ENCODE results near the gene ANKRD12. TPM values are rescaled to one million over a fixed set of nuclear protein-coding genes. Genes with fewer than 3 reads are reported as not detected.

The ANKRD12 gene
- total and polyA plus RNA-seq, 2 donors (not counting 1 experiment from before 2014, with no cell fraction given) = 13.0 to 53.3 TPM

GRCh38 chr18:9126337-9126736, 10.2 kb upstream of the ANKRD12 start:
- TF ChIP-seq CTCF (conservative IDR thresholded peaks at IDR 0.05 in 1 of 2, IDR thresholded peaks at IDR 0.05 in 1 of 2; ENCODE audit: low read depth in 1 of 2, low read length in 2 of 2) = no peak
- TF ChIP-seq EZH2 (IDR thresholded peaks at IDR 0.05; ENCODE audit: low read length, missing control alignments) = no peak
- no peak for DNase-seq (ENCODE audit: low read depth in 2 of 2)
- Histone ChIP-seq H2AFZ (ENCODE audit: low read length) (no peak overlapping the region), H3K4me1 (ENCODE audit: control insufficient read depth, extremely low read depth, insufficient read depth, low read length) (no peaks in the 10 kb centered on the region), H3K4me2 (ENCODE audit: extremely low read depth, insufficient read depth, low read length) (no peak overlapping the region), H3K4me3 (replicated peaks in 1 of 4; ENCODE audit: control extremely low read depth in 1 of 4, insufficient read depth in 1 of 4, low read depth in 3 of 4, low read length in 4 of 4) (no peak overlapping the region), H3K27me3 (ENCODE audit: control insufficient read depth, insufficient read depth, low read length) (no peaks in the 10 kb centered on the region), H3K9me3 (ENCODE audit: control insufficient read depth, insufficient read depth, low read depth, low read length) (no peaks in the 10 kb centered on the region), H3K9ac (ENCODE audit: insufficient read depth, low read length) (no peak overlapping the region), H3K27ac (ENCODE audit: insufficient read depth, low read length) (no peak overlapping the region), H3K79me2 (ENCODE audit: control insufficient read depth, insufficient read depth, low read length) (peaks cover 8% of the 10 kb centered on the region), H3K36me3 (ENCODE audit: control insufficient read depth, insufficient read depth, low read length) (peaks cover 2% of the 10 kb centered on the region), H4K20me1 (ENCODE audit: control insufficient read depth, extremely low read depth, insufficient read depth, low read length) (no peaks in the 10 kb centered on the region)

- TF ChIP-seq EZH2 (IDR thresholded peaks at IDR 0.05; ENCODE audit: low read length, missing control alignments) = no peak
- no peak for TF ChIP-seq CTCF (conservative IDR thresholded peaks at IDR 0.05 in 1 of 2, IDR thresholded peaks at IDR 0.05 in 1 of 2; ENCODE audit: low read depth in 1 of 2, low read length in 2 of 2)
- peaks cover 3% of the 10 kb centered on the region for H3K36me3 ChIP-seq (ENCODE audit: control insufficient read depth, insufficient read depth, low read length)
- no peak overlapping the region for H2AFZ ChIP-seq (ENCODE audit: low read length)
- H3K4me1 ChIP-seq (ENCODE audit: control insufficient read depth, extremely low read depth, insufficient read depth, low read length) = no peaks in the 10 kb centered on the region
- H3K4me2 ChIP-seq (ENCODE audit: extremely low read depth, insufficient read depth, low read length) = no peak overlapping the region
- H3K79me2 ChIP-seq (ENCODE audit: control insufficient read depth, insufficient read depth, low read length) = no peaks in the 10 kb centered on the region
- H3K27ac ChIP-seq (ENCODE audit: insufficient read depth, low read length) = no peak overlapping the region
- H4K20me1 ChIP-seq (ENCODE audit: control insufficient read depth, extremely low read depth, insufficient read depth, low read length) = no peaks in the 10 kb centered on the region
- H3K9ac ChIP-seq (ENCODE audit: insufficient read depth, low read length) = no peak overlapping the region
- no peak overlapping the region for H3K4me3 ChIP-seq (replicated peaks in 1 of 4; ENCODE audit: control extremely low read depth in 1 of 4, insufficient read depth in 1 of 4, low read depth in 3 of 4, low read length in 4 of 4)
- no peaks in the 10 kb centered on the region for H3K27me3 ChIP-seq (ENCODE audit: control insufficient read depth, insufficient read depth, low read length)
- no peaks in the 10 kb centered on the region for H3K9me3 ChIP-seq (ENCODE audit: control insufficient read depth, insufficient read depth, low read depth, low read length)
- no peak for DNase-seq (ENCODE audit: low read depth in 2 of 2)
Measured at GRCh38 chr18:9130195-9130594, 6.4 kb upstream of the ANKRD12 start.

GRCh38 chr18:9130806-9131205, 5.8 kb upstream of the ANKRD12 start:
- no peak overlapping the region for H3K4me3 ChIP-seq (replicated peaks in 1 of 4; ENCODE audit: control extremely low read depth in 1 of 4, insufficient read depth in 1 of 4, low read depth in 3 of 4, low read length in 4 of 4)
- no peaks in the 10 kb centered on the region for H3K9me3 ChIP-seq (ENCODE audit: control insufficient read depth, insufficient read depth, low read depth, low read length)
- H4K20me1 ChIP-seq (ENCODE audit: control insufficient read depth, extremely low read depth, insufficient read depth, low read length) = no peaks in the 10 kb centered on the region
- H3K4me2 ChIP-seq (ENCODE audit: extremely low read depth, insufficient read depth, low read length) = no peak overlapping the region
- no peak overlapping the region for H2AFZ ChIP-seq (ENCODE audit: low read length)
- H3K79me2 ChIP-seq (ENCODE audit: control insufficient read depth, insufficient read depth, low read length) = peaks cover 2% of the 10 kb centered on the region
- H3K36me3 ChIP-seq (ENCODE audit: control insufficient read depth, insufficient read depth, low read length) = peaks cover 6% of the 10 kb centered on the region
- TF ChIP-seq EZH2 (IDR thresholded peaks at IDR 0.05; ENCODE audit: low read length, missing control alignments) (no peak), CTCF (conservative IDR thresholded peaks at IDR 0.05 in 1 of 2, IDR thresholded peaks at IDR 0.05 in 1 of 2; ENCODE audit: low read depth in 1 of 2, low read length in 2 of 2) (no peak)
- no peak overlapping the region for H3K27ac ChIP-seq (ENCODE audit: insufficient read depth, low read length)
- peak in 1 of 2 donors; percentile 30 for DNase-seq (ENCODE audit: low read depth in 2 of 2)
- H3K27me3 ChIP-seq (ENCODE audit: control insufficient read depth, insufficient read depth, low read length) = no peaks in the 10 kb centered on the region
- H3K4me1 ChIP-seq (ENCODE audit: control insufficient read depth, extremely low read depth, insufficient read depth, low read length) = peaks cover 6% of the 10 kb centered on the region
- H3K9ac ChIP-seq (ENCODE audit: insufficient read depth, low read length) = no peak overlapping the region
